Activated CD8-positive, alpha-beta memory T cell treated with anti-CD3 and anti-CD28 coated beads, Interleukin-2, amount 10 ng/mL, durations not matched to agents 7 days and 5 days (primary cell): ENCODE data around the gene RIMS4. TPM values are rescaled to one million over a fixed set of nuclear protein-coding genes. Genes with fewer than 3 reads are reported as not detected.
"Not testable (repeated sequence)": the region's sequence is repeated elsewhere in the genome, so short reads cannot be mapped to it uniquely, and the experiment has no call there.

Source experiments
- ATAC-seq: fragments of 150-1000 bp; cut with Tn5 transposase; one replicate; pipeline ENCODE4 v1.10.0; 2021; ENCODE audit warnings: moderate library complexity
- CTCF ChIA-PET: fragments of 350-600 bp; sonication (Branson Sonifier 250); formaldehyde crosslinking; loops from one replicate; lab custom pipeline; 2021; ENCODE audit warnings: antibody characterized with exemption; lab: Charles Lee
- DNase-seq: peaks from one replicate; pipeline ENCODE4 v3.0.0-alpha.2; 2020
- H3K27ac Mint-ChIP-seq: one replicate; pipeline ENCODE4 v1.8.0; 2021; ENCODE audit warnings: mild to moderate bottlenecking, mixed read lengths
- H3K27me3 Mint-ChIP-seq: one replicate; pipeline ENCODE4 v1.8.0; 2021; ENCODE audit warnings: mixed read lengths
- H3K36me3 Mint-ChIP-seq: one replicate; pipeline ENCODE4 v1.8.0; 2021; ENCODE audit warnings: mild to moderate bottlenecking, mixed read lengths
- H3K4me1 Mint-ChIP-seq: one replicate; pipeline ENCODE4 v1.8.0; 2021; ENCODE audit warnings: mixed read lengths
- H3K4me3 Mint-ChIP-seq: one replicate; pipeline ENCODE4 v1.8.0; 2021; ENCODE audit warnings: mild to moderate bottlenecking, moderate library complexity, mixed read lengths
- H3K9me3 Mint-ChIP-seq: one replicate; pipeline ENCODE4 v1.8.0; 2022; ENCODE audit warnings: low read depth, mixed read lengths
- total RNA-seq, 2 experiments: library from RNA; stranded (reverse); gene quantifications; one replicate each; pipeline ENCODE4 v1.2.3, GENCODE V29; 2021

The RIMS4 gene
- total RNA-seq, 2 experiments from 2014 or later, result not detected

GRCh38 chr20:44780226-44780625, 30.1 kb downstream of the RIMS4 start:
- Mint-ChIP-seq H3K4me3 (no peak overlapping the region), H3K9me3 (no peaks in the 10 kb centered on the region), H3K27ac (no peak overlapping the region), H3K36me3 (no peaks in the 10 kb centered on the region), H3K27me3 (peaks cover 10% of the 10 kb centered on the region), H3K4me1 (no peaks in the 10 kb centered on the region)
- CTCF ChIA-PET, result no interaction called here
- DNase-seq, result peak; percentile 68
- ATAC-seq, result peak; percentile 49

- ATAC-seq (no peak), DNase-seq (no peak)
- CTCF ChIA-PET, result no interaction called here
- Mint-ChIP-seq H3K9me3 (no peaks in the 10 kb centered on the region), H3K27me3 (peaks cover 10% of the 10 kb centered on the region), H3K36me3 (no peaks in the 10 kb centered on the region), H3K4me3 (no peak overlapping the region), H3K4me1 (no peaks in the 10 kb centered on the region), H3K27ac (no peak overlapping the region)
Measured at GRCh38 chr20:44776980-44777379, 33.4 kb downstream of the RIMS4 start.

GRCh38 chr20:44773070-44773829, 37.1 kb downstream of the RIMS4 start:
- H3K27me3 Mint-ChIP-seq, result peaks cover 9% of the 10 kb centered on the region
- DNase-seq, result no peak
- CTCF ChIA-PET, result no interaction called here
- no peaks in the 10 kb centered on the region for H3K36me3 Mint-ChIP-seq
- H3K9me3 Mint-ChIP-seq, result no peaks in the 10 kb centered on the region
- no peak for ATAC-seq
- no peak overlapping the region for H3K4me3 Mint-ChIP-seq
- no peaks in the 10 kb centered on the region for H3K4me1 Mint-ChIP-seq
- H3K27ac Mint-ChIP-seq, result no peak overlapping the region

GRCh38 chr20:44772636-44773035, 37.7 kb downstream of the RIMS4 start:
- ATAC-seq (no peak), DNase-seq (no peak)
- Mint-ChIP-seq H3K9me3 (no peaks in the 10 kb centered on the region), H3K36me3 (no peaks in the 10 kb centered on the region), H3K4me1 (no peaks in the 10 kb centered on the region), H3K4me3 (no peak overlapping the region), H3K27me3 (peaks cover 9% of the 10 kb centered on the region), H3K27ac (no peak overlapping the region)
- CTCF ChIA-PET, result no interaction called here

- no peak overlapping the region for H3K27ac Mint-ChIP-seq
- DNase-seq (no peak), ATAC-seq (no peak)
- no peaks in the 10 kb centered on the region for H3K4me1 Mint-ChIP-seq
- H3K4me3 Mint-ChIP-seq, result no peak overlapping the region
- no peaks in the 10 kb centered on the region for H3K9me3 Mint-ChIP-seq
- H3K27me3 Mint-ChIP-seq, result peaks cover 9% of the 10 kb centered on the region
- CTCF ChIA-PET, result no interaction called here
- no peaks in the 10 kb centered on the region for H3K36me3 Mint-ChIP-seq
Measured at GRCh38 chr20:44771172-44771535, 39.2 kb downstream of the RIMS4 start.

- Mint-ChIP-seq H3K27ac (no peak overlapping the region), H3K4me3 (no peak overlapping the region), H3K27me3 (peaks cover 9% of the 10 kb centered on the region), H3K4me1 (no peaks in the 10 kb centered on the region), H3K9me3 (no peaks in the 10 kb centered on the region), H3K36me3 (no peaks in the 10 kb centered on the region)
- ATAC-seq (no peak), DNase-seq (no peak)
- CTCF ChIA-PET, result no interaction called here
Measured at GRCh38 chr20:44770484-44771171, 39.7 kb downstream of the RIMS4 start.

- Mint-ChIP-seq H3K27me3 (peaks cover 11% of the 10 kb centered on the region), H3K9me3 (no peaks in the 10 kb centered on the region), H3K27ac (no peak overlapping the region), H3K4me3 (no peak overlapping the region), H3K4me1 (no peaks in the 10 kb centered on the region), H3K36me3 (no peaks in the 10 kb centered on the region)
- ATAC-seq (no peak), DNase-seq (no peak)
- CTCF ChIA-PET, result no interaction called here
Measured at GRCh38 chr20:44769481-44769863, 40.9 kb downstream of the RIMS4 start.

- H3K27ac Mint-ChIP-seq, result no peak overlapping the region
- no peaks in the 10 kb centered on the region for H3K36me3 Mint-ChIP-seq
- no peak overlapping the region for H3K4me3 Mint-ChIP-seq
- no peaks in the 10 kb centered on the region for H3K4me1 Mint-ChIP-seq
- DNase-seq, result no peak
- CTCF ChIA-PET, result no interaction called here
- no peak for ATAC-seq
- peaks cover 11% of the 10 kb centered on the region for H3K27me3 Mint-ChIP-seq
- H3K9me3 Mint-ChIP-seq, result no peaks in the 10 kb centered on the region
Measured at GRCh38 chr20:44768854-44769480, 41.4 kb downstream of the RIMS4 start.

- ATAC-seq, result no peak
- Mint-ChIP-seq H3K9me3 (no peaks in the 10 kb centered on the region), H3K27me3 (peaks cover 11% of the 10 kb centered on the region), H3K36me3 (no peaks in the 10 kb centered on the region), H3K4me1 (no peaks in the 10 kb centered on the region), H3K4me3 (no peak overlapping the region), H3K27ac (no peak overlapping the region)
- CTCF ChIA-PET, result no interaction called here
- no peak for DNase-seq
Measured at GRCh38 chr20:44768256-44768655, 42.1 kb downstream of the RIMS4 start.

GRCh38 chr20:44765701-44766347, 44.5 kb downstream of the RIMS4 start:
- ATAC-seq, result no peak
- no peaks in the 10 kb centered on the region for H3K9me3 Mint-ChIP-seq
- H3K27ac Mint-ChIP-seq, result no peak overlapping the region
- DNase-seq, result no peak
- H3K4me1 Mint-ChIP-seq, result no peaks in the 10 kb centered on the region
- H3K36me3 Mint-ChIP-seq, result no peaks in the 10 kb centered on the region
- CTCF ChIA-PET, result interaction anchor here (0.9 kb wide), 1 partner anchor 19 kb away, joined by 3 read pairs; no protein-coding TSS in a partner anchor
- H3K27me3 Mint-ChIP-seq, result peaks cover 11% of the 10 kb centered on the region
- no peak overlapping the region for H3K4me3 Mint-ChIP-seq

GRCh38 chr20:44765091-44765490, 45.3 kb downstream of the RIMS4 start:
- Mint-ChIP-seq H3K27me3 (peaks cover 13% of the 10 kb centered on the region), H3K27ac (no peak overlapping the region), H3K4me3 (no peak overlapping the region), H3K9me3 (no peaks in the 10 kb centered on the region), H3K36me3 (no peaks in the 10 kb centered on the region), H3K4me1 (no peaks in the 10 kb centered on the region)
- CTCF ChIA-PET, result no interaction called here
- ATAC-seq, result no peak
- DNase-seq, result no peak

GRCh38 chr20:44763798-44764197, 46.5 kb downstream of the RIMS4 start:
- CTCF ChIA-PET, H3K4me3 Mint-ChIP-seq, H3K4me1 Mint-ChIP-seq: not testable (repeated sequence)

GRCh38 chr20:44762466-44763140, 47.7 kb downstream of the RIMS4 start:
- Mint-ChIP-seq H3K27ac (no peak overlapping the region), H3K4me1 (peaks cover 9% of the 10 kb centered on the region), H3K4me3 (no peak overlapping the region), H3K27me3 (peaks cover 15% of the 10 kb centered on the region), H3K36me3 (no peaks in the 10 kb centered on the region), H3K9me3 (no peaks in the 10 kb centered on the region)
- DNase-seq (no peak), ATAC-seq (no peak)
- CTCF ChIA-PET, result interaction anchor here (0.7 kb wide), 1 partner anchor 15 kb away, joined by 3 read pairs; no protein-coding TSS in a partner anchor

More at GRCh38 chr20:44763798-44764197, 46.5 kb downstream of the RIMS4 start:
- peaks cover 18% of the 10 kb centered on the region for H3K27me3 Mint-ChIP-seq
- ATAC-seq, H3K27ac Mint-ChIP-seq, H3K36me3 Mint-ChIP-seq, DNase-seq, H3K9me3 Mint-ChIP-seq: not testable (repeated sequence)
